Stimulated activated CD8-positive, alpha-beta memory T cell treated with anti-CD3 and anti-CD28 coated beads, Interleukin-4, amount 100 ng/mL, for 1 hour (primary cell): ENCODE data around the gene LYZL6.
"Not testable (repeated sequence)": the region's sequence is repeated elsewhere in the genome, so short reads cannot be mapped to it uniquely, and the experiment has no call there.

Experiments used
- DNase-seq, 2 donors: peaks; one replicate each; pipeline ENCODE4 v3.0.0-alpha.2; 2020; ENCODE audit warnings: low read depth in 2 of 2, low spot score in 1 of 2

Gene LYZL6

DNA sequence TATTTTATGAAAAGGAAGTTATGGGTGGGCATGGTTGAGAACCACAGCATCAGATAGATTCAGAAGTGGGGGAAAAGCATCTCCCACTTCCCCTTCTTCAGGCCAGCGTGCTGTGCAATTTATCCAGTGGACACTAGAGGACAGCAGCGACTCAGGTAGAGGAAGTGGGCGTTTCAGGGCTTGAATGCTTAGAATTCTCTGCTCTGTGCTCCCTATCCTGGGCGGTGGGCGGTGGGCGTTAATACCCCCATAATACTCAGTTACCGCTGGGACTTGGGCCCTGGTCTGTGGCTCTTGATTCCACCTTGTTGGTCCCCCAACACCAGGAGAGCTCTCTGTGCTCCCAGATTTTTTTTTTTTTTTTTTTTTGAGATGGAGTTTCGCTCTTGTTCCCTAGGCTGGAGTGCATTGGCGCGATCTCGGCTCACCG lies 3.7 kb upstream of the LYZL6 start:
- peak in 1 of 2 donors; percentile 14 for DNase-seq

DNA sequence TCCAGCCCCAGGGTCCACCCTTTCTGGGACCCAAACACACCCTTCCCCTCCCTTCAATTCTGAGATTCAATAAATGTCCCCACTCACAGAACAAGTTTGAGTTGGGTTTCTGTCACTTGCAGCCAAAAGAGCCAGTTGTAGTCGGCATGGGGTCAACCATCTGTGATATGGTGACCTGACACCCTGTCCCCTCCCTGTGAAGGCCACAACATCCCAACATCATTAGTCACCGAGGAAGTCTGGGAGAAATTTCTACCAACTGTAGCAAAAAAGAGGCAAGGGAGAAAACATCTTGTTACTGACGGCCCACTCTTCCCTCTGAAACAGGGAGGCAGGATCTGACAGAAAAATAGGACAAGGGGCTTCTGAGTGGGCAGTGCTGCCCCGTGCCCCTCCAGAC lies 638 bp upstream of the LYZL6 start:
- DNase-seq: no peak

DNA sequence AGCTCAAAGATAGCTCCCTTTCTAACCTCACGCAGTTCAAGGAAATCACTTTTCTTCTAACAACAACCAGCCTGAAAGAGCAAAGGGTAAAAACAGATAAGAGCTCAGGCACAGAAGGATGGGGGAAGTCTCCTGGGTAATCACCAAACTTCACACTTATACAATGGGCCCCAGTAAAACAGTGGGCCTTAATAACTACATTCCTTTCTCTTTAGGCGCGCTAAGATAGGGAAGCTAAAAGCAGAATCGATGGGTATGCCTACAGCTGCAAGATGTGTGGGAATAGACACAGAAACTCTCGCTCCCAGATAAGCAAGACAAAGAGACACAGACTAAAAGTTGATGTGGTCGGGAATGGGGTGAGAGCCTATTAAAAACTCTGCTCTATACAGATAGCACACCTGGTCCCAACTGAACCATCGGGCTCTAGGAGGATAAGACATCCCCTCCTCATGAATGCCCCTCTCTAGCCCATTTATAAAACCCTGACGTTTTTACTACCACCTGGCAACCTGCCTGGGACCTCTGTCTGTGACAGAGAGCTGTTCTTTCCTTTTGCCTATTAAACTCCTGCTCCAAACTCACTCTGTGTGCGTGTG lies 826 bp downstream of the LYZL6 start:
- no peak for DNase-seq

DNA sequence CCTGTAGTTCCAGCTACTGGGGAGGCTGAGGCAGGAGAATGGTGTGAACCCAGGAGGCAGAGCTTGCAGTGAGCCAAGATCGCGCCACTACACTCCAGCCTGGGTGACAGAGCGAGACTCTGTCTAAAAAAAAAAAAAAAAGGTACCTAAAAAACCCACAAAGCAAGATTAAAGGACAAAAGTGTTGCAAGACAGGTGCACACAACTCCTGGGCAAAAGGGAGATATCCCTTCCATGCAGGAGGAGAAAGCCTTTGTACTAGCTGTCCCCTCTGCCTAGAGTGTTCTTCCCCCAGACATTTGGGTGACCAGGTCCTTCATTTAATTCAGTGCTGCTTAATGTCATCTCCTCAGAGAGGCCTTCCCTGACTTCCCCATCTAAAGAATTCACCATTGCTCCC lies 5.0 kb downstream of the LYZL6 start:
- not testable (repeated sequence) for DNase-seq

DNA sequence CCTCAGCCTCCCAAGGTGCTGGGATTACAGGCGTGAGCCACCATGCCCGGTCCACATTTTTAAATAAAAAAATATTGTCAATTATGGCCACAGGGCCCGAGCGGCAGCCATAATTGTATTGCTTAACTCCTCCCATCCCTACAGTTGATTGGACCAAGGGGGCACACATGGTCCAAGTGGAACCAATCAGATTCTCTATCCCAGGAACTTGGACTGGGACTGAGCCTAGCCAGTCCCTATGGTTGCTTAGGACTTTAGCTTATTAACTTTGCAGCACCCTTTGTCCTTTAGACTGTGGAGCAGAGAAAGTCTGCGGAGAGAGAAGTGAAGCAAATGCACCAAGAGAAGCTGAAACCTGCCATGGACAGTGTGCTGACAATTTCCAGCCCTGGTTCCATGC lies 7.5 kb downstream of the LYZL6 start:
- DNase-seq: no peak

DNA sequence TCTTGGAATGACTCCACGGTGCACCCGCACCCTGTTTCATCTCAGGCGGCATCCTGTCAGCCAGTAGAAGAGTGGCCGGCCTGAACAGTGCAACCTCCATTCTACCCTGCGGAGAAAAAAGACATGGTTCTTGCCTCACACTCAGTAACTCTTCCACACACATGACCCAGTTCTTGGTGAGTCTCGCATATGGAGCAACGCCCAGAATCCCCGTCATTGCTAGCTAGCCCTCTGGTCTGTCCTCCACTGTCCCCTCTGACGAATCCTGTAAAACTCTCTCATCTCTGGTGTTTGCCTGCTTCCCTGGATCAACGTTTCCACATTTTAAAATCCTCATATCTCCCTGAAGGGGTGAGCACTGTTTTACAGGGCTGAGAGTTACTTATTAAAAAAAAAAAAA lies 8.8 kb downstream of the LYZL6 start:
- no peak for DNase-seq

DNA sequence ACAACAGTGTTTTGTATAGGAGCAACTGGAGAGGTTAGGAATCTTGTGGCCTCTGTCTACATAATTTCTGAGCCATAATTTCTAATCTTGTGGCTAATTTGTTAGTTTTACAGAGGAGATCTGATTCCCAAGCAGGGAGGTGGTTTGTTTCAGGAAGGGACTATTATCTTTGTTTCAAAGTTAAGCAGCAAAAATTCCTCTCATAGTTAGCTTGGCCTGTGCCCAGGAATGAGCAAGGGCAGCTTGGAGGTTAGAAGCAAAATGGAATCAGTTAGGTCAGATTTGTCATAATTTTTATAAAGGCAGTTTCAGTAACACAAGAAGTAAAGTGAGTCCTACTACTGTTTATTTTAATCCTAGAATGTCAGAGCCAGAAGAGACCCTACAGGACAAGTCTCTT lies 10.9 kb downstream of the LYZL6 start:
- no peak for DNase-seq

DNA sequence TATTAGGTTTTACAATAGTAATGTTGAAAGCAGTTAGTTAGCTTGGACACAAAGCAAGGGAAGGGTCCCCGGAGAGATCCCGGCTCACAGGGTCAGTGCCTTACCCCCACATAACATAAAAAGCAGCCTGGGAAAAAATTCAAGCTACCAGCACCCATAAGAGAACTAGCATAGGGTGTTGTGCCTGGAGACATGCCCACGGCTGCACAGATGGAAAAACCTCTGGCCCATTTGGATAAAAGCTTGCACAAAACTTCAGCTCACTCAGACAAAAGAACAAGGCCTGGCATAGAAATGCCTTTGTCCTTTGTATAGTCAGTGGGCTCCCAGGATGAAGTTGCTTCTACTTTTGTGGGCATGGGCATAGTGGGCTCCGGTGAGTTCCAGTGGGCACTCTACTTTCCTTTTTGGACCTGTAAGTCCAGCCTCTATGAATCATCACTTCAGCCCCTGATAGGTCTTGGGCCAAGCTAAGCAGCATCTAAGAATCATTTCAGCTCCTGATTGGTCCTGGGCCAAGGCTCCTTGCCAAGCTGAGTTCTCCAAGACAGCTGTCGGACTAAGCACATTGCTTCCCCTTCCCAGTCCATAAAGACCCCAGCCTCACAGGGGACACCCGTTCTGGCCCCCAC lies 11.6 kb downstream of the LYZL6 start:
- DNase-seq: no peak

DNA sequence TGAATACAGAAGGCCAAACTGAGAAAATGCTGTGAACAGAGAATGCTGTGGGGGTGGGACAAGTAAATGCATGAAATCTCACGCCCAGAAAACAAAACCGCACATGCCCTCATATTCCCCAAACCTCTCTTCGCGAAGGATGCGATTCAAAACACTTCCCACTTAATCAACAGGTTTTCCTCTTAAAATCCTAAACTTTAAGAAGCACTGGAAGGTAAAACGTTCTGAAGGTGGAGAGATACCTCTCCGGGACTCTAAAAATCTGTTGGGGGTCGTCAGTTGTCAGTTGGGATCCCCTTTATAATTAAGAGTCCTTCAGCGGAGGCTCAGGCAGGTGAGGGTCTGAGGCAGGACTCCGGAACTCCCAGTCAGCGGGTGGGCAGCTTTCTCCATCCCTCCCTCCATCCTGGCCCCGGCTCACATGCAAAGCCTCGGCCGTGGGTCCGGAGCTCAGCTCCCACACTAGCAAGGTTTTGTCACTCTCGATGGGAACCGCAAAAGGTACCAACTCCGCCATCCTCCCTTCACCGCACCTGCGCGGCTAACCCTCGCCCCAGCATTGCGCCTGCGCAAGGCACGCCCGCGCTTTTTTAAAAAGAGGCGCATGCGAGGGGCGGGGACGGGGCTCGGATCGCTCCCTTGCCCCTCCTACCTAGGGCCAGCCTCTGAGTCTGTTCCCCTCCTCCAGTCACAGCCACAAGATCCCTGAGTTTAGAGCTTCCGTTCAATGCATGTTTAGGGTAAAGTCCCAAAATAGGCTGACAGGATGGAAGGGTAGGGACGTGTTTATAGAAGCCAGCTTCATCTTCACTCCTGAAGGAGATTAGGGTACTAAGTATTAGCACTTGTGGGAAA lies 13.1 kb downstream of the LYZL6 start, which contains the start of gene RDM1:
Gene RDM1, minus strand, starts transcription at position 563 of the 855 bp plus-strand sequence. Its CDS starts 46 bp downstream, at position 517.
- DNase-seq: peak; percentile 42 to 52

DNA sequence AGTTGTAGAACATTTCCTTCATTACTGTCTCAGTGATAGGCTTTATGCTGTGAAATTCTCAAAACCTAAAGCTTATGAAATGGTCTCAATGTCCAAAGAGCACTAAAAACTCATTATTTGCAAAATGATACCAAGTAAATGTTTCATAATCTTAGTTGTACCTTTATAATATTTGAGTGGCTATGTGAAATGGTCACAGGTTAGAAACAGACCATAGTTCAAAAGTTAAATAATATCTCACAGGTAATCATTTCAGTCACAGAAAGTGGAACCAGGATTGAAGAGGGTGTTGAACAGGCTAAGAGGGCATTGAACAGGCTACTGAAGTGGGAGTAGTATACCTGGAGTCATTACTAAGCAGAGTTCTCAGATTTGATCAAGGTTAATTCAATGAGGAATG lies 15.8 kb downstream of the LYZL6 start:
- DNase-seq: no peak

DNA sequence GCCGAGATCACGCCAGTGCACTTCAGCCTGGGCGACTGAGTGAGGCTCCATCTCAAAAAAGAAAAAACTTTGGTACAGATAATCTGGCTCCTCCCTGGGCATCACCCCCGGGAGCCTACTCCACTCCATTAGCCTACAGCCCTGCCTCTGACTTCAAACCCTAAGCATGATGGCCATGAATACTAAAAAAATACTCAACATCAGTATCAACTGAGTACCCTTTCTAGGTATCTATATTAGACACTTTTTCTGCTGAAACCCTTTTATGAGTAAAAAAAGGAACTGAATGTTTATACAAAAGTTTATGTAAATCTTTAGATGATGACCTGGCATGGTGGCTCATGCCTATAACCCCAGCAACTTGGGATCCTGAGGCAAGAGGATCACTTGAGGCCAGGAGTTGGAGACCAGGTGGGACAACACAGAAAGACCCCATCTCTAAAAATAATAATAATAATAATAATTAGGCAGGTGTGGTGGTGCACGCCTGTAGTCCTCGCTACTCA lies 19.9 kb downstream of the LYZL6 start:
- DNase-seq: no peak

DNA sequence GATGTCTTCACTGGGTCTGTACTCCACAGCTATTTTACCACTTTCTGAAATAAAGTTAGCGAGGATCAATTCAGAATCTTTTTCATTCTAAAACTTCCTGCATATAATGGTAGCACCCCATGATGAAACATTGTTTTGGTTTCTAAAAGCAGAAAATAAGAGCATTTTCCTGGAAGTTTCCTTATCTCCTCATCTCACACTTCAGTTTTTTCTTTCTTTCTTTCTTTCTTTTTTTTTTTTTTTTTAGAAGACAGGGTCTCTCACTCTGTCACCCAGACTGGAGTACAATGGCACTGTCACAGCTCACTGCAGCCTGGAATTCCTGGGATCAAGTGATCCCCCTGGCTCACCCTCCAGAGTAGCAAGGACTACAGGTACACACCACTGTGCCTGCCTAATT lies 23.3 kb downstream of the LYZL6 start:
- no peak for DNase-seq

DNA sequence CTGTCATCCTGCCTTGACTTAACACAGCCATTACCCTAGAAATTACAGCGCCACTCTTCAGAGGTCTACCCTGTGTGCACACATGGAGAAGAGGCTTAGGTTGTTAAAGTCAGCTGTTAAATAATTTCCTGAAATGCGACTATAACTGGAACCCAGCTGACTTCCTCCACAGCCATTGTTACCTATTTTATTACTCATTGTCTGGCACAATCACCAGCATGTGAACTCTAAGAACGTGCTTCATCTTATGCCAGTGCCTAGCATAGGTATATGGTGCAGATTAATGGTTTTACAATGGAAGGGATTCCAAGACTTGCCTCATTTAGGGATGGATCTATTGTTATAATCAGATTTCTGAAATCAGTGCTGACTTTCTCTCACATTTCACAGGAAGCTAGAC lies 24.8 kb downstream of the LYZL6 start:
- no peak for DNase-seq

DNA sequence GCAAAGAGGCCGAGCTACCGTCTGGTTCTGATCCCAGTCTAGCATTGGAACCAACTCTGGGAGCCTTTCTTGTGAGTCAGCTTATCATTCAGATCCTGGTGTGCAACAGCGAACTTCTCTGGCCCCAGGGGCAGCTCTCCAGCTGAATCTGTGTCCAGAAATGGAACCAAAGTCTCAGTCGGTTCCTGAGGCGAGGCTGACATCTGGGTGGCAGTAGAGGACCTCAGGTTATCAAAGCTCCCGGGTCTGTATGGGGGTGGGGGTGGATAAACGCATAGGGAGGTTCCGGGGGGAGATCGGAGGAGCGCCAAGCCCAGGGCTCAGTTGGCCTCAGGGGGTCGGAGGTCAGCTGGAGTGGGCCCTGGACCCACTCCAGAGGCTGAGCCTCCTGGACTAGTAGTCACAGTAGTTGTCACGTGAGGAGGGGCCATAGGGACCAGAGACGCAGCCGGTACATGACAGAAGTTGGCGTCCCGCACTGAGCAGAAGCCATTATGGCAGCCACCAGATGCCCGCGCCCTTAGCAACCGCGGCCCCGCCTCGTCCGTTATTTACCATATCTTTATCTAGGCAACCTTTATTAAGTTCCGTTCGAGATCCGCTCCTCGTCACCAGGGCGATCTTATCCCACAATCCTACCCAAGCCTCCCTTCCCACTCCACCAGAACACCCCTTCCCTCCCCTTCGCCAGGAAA lies 25.8 kb downstream of the LYZL6 start:
- no peak for DNase-seq

DNA sequence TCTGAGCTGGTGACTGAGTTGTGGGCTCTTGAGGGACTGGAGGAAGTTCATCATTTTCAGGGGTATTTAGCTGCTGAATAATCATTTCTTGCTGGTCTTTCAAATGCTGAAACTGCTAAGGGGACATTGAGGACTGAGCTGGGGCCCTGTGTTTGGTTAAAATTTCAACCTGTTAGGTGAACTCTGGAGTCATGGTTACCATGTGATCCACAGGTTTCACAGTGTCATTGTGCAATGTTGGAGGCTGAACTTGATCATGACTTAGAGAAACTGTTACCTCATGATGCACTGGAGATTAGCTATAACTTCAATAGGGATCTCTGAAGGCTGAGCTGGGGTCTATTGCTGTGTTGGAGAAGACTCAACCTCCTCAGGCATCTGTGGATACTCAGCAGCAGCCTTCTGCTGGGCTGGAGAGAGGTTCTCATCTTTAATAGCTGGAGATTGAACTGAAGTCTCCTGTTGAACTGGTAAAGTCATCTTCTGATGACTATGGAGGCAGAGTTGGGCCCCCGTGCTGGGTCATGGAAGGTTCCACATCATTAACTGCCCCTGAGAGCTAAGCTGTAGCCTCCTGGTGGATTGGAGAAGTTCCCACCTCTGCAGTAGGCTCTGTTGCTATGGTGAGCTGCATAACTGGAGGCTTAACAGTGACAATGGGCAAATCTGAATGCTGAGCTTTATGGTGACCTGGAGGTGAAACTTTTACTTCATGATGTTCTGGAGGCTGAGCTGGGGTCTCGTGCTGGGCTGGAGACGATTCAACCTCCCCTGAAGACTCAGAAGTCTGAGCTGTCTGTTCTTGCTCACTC lies 28.2 kb downstream of the LYZL6 start:
- no peak for DNase-seq

DNA sequence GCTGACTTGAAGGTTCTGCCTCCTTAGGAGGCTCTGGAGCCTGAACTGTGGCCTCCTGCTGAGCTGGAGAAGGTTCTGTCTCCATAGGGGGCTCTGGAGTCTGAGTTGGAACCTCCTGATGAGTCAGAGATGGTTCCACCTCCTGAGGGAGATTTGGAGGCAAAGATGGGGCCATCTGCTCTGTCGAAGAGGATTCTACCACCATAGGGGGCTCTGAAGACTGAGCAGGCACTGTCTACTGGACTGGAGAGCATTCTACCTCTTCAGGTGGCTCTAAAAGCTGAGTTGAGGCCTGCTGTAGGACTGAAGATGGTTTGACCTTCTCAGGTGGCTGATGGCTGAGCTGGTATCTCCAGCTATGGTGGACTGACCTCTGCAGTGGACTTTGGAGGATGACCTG lies 29.2 kb downstream of the LYZL6 start:
- no peak for DNase-seq

DNA sequence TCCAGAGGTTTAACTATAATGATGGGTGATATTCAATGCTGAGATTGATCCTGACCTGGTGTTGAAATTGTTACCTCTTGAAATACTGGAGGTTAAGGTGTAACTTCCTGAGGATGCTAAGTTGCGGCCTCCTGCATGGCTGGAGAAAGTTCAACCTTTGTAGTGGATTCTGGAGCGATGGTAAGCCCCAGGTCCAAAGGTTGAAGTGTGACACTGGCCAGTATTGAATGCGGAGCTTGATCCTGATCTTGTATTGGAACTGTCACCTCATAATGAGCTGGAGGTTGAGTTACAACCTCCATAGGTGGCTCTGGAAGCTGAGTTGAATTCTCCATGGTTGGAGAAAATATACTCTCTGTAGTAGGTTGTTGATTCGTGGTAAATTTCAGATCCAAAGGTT lies 29.9 kb downstream of the LYZL6 start:
- DNase-seq: no peak

DNA sequence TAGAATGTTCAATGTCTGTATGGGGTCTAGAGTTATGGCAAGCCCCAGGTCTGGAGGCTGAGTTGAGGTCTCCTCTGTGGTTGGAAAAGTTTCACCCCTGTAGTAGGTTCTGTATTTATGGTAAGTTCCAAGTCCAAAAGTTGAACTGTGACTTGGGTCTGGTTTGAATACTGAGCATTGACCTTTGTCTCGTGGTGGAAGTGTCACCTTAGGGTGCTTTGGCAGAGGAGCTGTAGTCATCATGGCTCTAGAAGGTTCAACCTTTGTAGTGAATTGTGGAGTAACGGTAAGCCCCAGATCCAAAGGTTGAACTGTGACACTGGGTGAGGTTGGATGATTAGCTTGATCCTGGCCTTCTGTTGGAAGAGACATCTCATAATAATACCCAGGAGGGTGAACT lies 30.6 kb downstream of the LYZL6 start:
- DNase-seq: no peak

DNA sequence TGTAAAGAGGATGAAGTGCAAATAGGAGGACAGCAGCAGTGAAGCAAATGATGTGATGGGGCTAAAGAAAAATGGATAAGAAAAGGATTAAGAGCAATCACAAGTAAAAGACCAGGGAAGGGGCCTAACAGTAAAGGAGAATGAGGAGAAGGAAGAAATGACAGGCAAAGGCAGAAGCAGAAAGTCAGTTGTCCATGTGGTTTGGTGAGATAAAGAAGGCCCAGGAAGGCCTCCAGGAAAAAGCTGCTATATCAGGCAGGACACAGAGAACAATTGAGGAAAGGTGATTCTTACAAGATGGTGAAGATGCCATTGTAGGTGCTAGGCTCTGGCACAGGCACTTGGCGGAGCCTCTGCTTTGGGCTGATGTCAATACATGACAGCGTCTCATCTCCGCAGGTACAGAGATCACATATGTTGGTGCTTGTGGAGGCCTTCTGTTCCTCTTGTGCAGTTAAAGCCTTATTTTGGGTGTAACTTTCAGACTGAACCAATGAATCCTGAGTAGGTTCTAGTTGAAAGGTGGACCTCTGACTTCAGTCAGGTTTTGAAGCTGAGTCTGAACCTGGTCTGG lies 31.1 kb downstream of the LYZL6 start:
- DNase-seq: no peak

DNA sequence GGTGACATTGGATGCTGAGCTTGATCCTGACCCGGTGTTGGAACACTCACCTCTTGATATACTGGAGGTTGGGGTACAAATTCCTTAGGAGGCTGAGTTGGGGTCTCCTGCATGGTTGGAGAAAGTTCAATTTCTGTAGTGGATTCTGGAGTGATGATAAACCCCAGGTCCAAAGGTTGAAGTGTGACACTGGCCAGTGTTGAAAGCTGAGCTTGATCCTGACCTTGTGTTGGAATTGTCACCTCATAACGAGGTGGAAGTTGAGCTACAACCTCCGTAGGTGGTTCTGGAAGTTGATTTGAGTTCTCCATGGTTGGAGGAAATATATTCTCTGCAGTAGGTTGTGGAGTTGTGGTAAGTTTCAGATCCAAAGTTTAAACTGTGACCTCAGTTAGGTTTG lies 34.1 kb downstream of the LYZL6 start:
- DNase-seq: no peak
